SKM-1 (cell line): ENCODE results near the gene RPL10.

Experiments used
- DNase-seq: peaks from one replicate; lab custom pipeline; 2025; ENCODE audit not compliant: unreplicated experiment; lab: John Stamatoyannopoulos, UW

The RPL10 gene

GRCh38 chrX:154443992-154444754, 46.0 kb downstream of the RPL10 start, which contains the start of gene FAM50A:
TSS of gene FAM50A (plus strand) at chrX:154444141. CDS start at chrX:154444236, 95 bp downstream.
- DNase-seq: no peak

- DNase-seq: no peak
These were observed 46.6 kb downstream of the RPL10 start for GRCh38 chrX:154444755-154445246.

- no peak for DNase-seq
These were observed 47.6 kb downstream of the RPL10 start for GRCh38 chrX:154445776-154446175.

GRCh38 chrX:154446430-154446829, 48.3 kb downstream of the RPL10 start:
- no peak for DNase-seq

- no peak for DNase-seq
These were observed 50.3 kb downstream of the RPL10 start for GRCh38 chrX:154448484-154448883.

GRCh38 chrX:154449618-154450017, 51.4 kb downstream of the RPL10 start:
- DNase-seq: no peak

GRCh38 chrX:154450312-154450711, 52.1 kb downstream of the RPL10 start:
- no peak for DNase-seq
